ENCODE data around the gene ATP9A. TPM values are rescaled to one million over a fixed set of nuclear protein-coding genes. Genes with fewer than 3 reads are reported as not detected.

ATP9A gene
- total and polyA plus RNA-seq, 2 of the 8 experiments (the other 6 are each of a cell fraction or from before 2014, with no cell fraction given) = 5.0 to 6.4 TPM

- H3K14ac ChIP-seq (ENCODE audit: insufficient read length) = no peak overlapping the region
- H2AK5ac ChIP-seq (ENCODE audit: low read depth, low read length) = no peak overlapping the region
- no peak overlapping the region for H2AFZ ChIP-seq (ENCODE audit: low read length)
- POLR2A ChIA-PET (ENCODE audit: partially characterized antibody) = no interaction called here
- no peak overlapping the region for H2BK20ac ChIP-seq (ENCODE audit: low read length)
- no peak overlapping the region for H3K23ac ChIP-seq (ENCODE audit: insufficient read length)
- no peaks in the 10 kb centered on the region for H3K79me1 ChIP-seq (ENCODE audit: low read depth, low read length)
- H3K79me2 ChIP-seq (ENCODE audit: control insufficient read depth in 1 of 2, insufficient read depth in 2 of 2, low read length in 2 of 2) = no peaks in the 10 kb centered on the region
- no peaks in the 10 kb centered on the region for H4K20me1 ChIP-seq (replicated peaks in 1 of 2; ENCODE audit: control insufficient read depth in 1 of 2, insufficient read depth in 2 of 2, low read length in 2 of 2)
- no peak overlapping the region for H2BK15ac ChIP-seq (ENCODE audit: low read length)
- H4K8ac ChIP-seq (ENCODE audit: extremely low read depth, insufficient read depth, low read length) = no peak overlapping the region
- H2BK120ac ChIP-seq (replicated peaks; ENCODE audit: low read depth, low read length) = no peak overlapping the region
- H4K5ac ChIP-seq (ENCODE audit: insufficient read length, low read depth, low read length) = no peak overlapping the region
- no peak overlapping the region for H3K56ac ChIP-seq (replicated peaks; ENCODE audit: insufficient read length, low read depth, low read length)
- H3K4ac ChIP-seq (replicated peaks; ENCODE audit: insufficient read length, low read depth, low read length) = no peak overlapping the region
- H2BK12ac ChIP-seq (ENCODE audit: low read depth, low read length) = no peak overlapping the region
- 91% methylated on average over 2 of the region's 2 CpGs; no CpG with 5 or more reads in 1 of the 2 experiments for WGBS, 2 experiments (ENCODE audit: extremely low coverage in 1 of 2, insufficient coverage in 1 of 2, insufficient read length in 1 of 2, insufficient replicate concordance in 2 of 2, low coverage in 1 of 2, low lambda C conversion rate in 2 of 2, missing lambda C conversion rate in 1 of 2)
- no peak overlapping the region for H3K4me2 ChIP-seq (ENCODE audit: insufficient read depth in 1 of 2, low read depth in 2 of 2, low read length in 2 of 2)
- CTCF ChIA-PET (ENCODE audit: partially characterized antibody) = interaction anchor here (0.6 to 3.4 kb wide), 4 partner anchors 11 to 221 kb away, joined by 3 to 9 read pairs (median 4); no protein-coding TSS in a partner anchor
- no peak overlapping the region for H3K4me3 ChIP-seq (ENCODE audit: extremely low read depth in 1 of 4, insufficient read depth in 2 of 4, low read depth in 3 of 4, low read length in 4 of 4)
- no peak overlapping the region for H3K27ac ChIP-seq (ENCODE audit: low read depth, low read length)
- H2BK5ac ChIP-seq (ENCODE audit: low read depth, low read length) = no peak overlapping the region
- FAIRE-seq = no peak
- H3K27me3 ChIP-seq (replicated peaks in 1 of 4; ENCODE audit: control insufficient read depth in 3 of 4, extremely low read depth in 1 of 4, insufficient read depth in 3 of 4, low read length in 3 of 4) = no peaks in the 10 kb centered on the region
- H4K91ac ChIP-seq (replicated peaks; ENCODE audit: insufficient read length, low read length) = no peak overlapping the region
- no peaks in the 10 kb centered on the region for H3K4me1 ChIP-seq (replicated peaks in 1 of 4; ENCODE audit: control insufficient read depth in 3 of 4, insufficient read depth in 4 of 4, low read length in 3 of 4)
- no peak overlapping the region for H3K18ac ChIP-seq (ENCODE audit: extremely low read depth, low read length)
- no peaks in the 10 kb centered on the region for H3K9me3 ChIP-seq (ENCODE audit: insufficient read depth in 2 of 2, low read depth in 1 of 2, low read length in 1 of 2)
- DNase-seq (ENCODE audit: low read depth in 1 of 2, low spot score in 2 of 2) = no peak
- H3K23me2 ChIP-seq (ENCODE audit: low read depth, low read length) = no peaks in the 10 kb centered on the region; the same call in 1 of the 2 replicates
- no peaks in the 10 kb centered on the region for H3K36me3 ChIP-seq (ENCODE audit: control insufficient read depth in 2 of 4, insufficient read depth in 4 of 4, low read length in 3 of 4)
- no peak overlapping the region for H3K9ac ChIP-seq (replicated peaks in 1 of 4; ENCODE audit: extremely low read depth in 1 of 4, low read depth in 3 of 4, low read length in 3 of 4)
- TF ChIP-seq POU5F1 (IDR thresholded peaks at IDR 0.05; ENCODE audit: low read depth, low read length) (no peak), YY1 (IDR thresholded peaks at IDR 0.05; ENCODE audit: low read depth, low read length) (no peak), CTCF (IDR thresholded peaks at IDR 0.05; ENCODE audit: control extremely low read depth in 1 of 3, insufficient read depth in 1 of 3, low read depth in 1 of 3, low read length in 3 of 3) (no peak), BCL11A (IDR thresholded peaks at IDR 0.05; ENCODE audit: low read depth in 2 of 2, low read length in 2 of 2) (no peak), CHD1 (IDR thresholded peaks at IDR 0.05; ENCODE audit: low read depth, low read length) (no peak), CEBPB (IDR thresholded peaks at IDR 0.05; ENCODE audit: low read depth, low read length) (no peak), KDM4A (IDR thresholded peaks at IDR 0.05; ENCODE audit: low read depth, low read length, severe bottlenecking) (no peak), ASH2L (IDR thresholded peaks at IDR 0.05; ENCODE audit: low read length) (no peak), GABPA (IDR thresholded peaks at IDR 0.05; ENCODE audit: borderline replicate concordance, insufficient read depth, low read length) (no peak), TEAD4 (IDR thresholded peaks at IDR 0.05; ENCODE audit: low read depth, low read length) (no peak), NANOG (IDR thresholded peaks at IDR 0.05; ENCODE audit: insufficient read depth, low read depth, low read length, poor library complexity, severe bottlenecking) (no peak), MAFK (IDR thresholded peaks at IDR 0.05; ENCODE audit: low read depth, low read length) (no peak), ATF3 (IDR thresholded peaks at IDR 0.05; ENCODE audit: insufficient read depth, low read depth, low read length) (no peak)
Observed at GRCh38 chr20:51611625-51611890, 156.6 kb downstream of the ATP9A start.

Data from H1 (cell line).